K562 (cell line): ENCODE results near the gene MBLAC2. TPM values are rescaled to one million over a fixed set of nuclear protein-coding genes. Genes with fewer than 3 reads are reported as not detected.

Source experiments
- AFF4 ChIP-seq: sonication (generic); formaldehyde crosslinking; IDR thresholded peaks from 2 replicates; pipeline ENCODE4 v1.8.0; 2023; ENCODE audit warnings: mild to moderate bottlenecking, missing genetic modification reagents
- ASH1L ChIP-seq: fragments of 450-650 bp; IDR thresholded peaks from 2 replicates; pipeline ENCODE4 v1.6.1; 2018; ENCODE audit warnings: borderline replicate concordance, mild to moderate bottlenecking, low read depth; ENCODE audit not compliant: partially characterized antibody
- CHCHD3 ChIP-seq: fragments of 250-450 bp; sonication (Bioruptor Pico); IDR thresholded peaks from 2 replicates; pipeline ENCODE4 v2.1.2; 2022; ENCODE audit warnings: mild to moderate bottlenecking
- HCFC1 ChIP-seq: IDR thresholded peaks from 2 replicates; pipeline ENCODE4 v1.6.1; 2012; ENCODE audit warnings: low read depth, low read length, improper control_type of control experiment
- HES1 ChIP-seq: fragments of 450-650 bp; IDR thresholded peaks from 2 replicates; pipeline ENCODE4 v1.6.1; 2016; ENCODE audit warnings: low read depth, mild to moderate bottlenecking, moderate library complexity
- HMBOX1 ChIP-seq: sonication (generic); IDR thresholded peaks from 2 replicates; pipeline ENCODE4 v1.6.1; 2016
- PYGO2 ChIP-seq: fragments of 450-650 bp; IDR thresholded peaks from 2 replicates; pipeline ENCODE4 v1.6.1; 2016; ENCODE audit warnings: mild to moderate bottlenecking, missing genetic modification characterization, moderate library complexity, missing compliant biosample characterization
- SMC3 ChIP-seq: conservative IDR thresholded peaks from 2 replicates; pipeline ENCODE4 v1.6.1; 2011; ENCODE audit warnings: low read depth, low read length, improper control_type of control experiment; ENCODE audit not compliant: insufficient read depth
- THRAP3 ChIP-seq: fragments of 450-650 bp; IDR thresholded peaks from 2 replicates; pipeline ENCODE4 v1.6.1; 2016; ENCODE audit warnings: mild to moderate bottlenecking, inconsistent platforms, borderline replicate concordance
- WHSC1 ChIP-seq: IDR thresholded peaks from one replicate; pipeline ENCODE4 v1.6.1; 2012; ENCODE audit warnings: low read length, control low read depth, inconsistent platforms
- ZBTB8A ChIP-seq: fragments of 450-650 bp; IDR thresholded peaks from 2 replicates; pipeline ENCODE4 v1.6.1; 2018; ENCODE audit warnings: mild to moderate bottlenecking, moderate library complexity; ENCODE audit not compliant: partially characterized antibody
- ZC3H11A ChIP-seq: IDR thresholded peaks from 2 replicates; pipeline ENCODE4 v1.6.1; 2012; ENCODE audit warnings: low read depth, low read length, improper control_type of control experiment
- ZC3H8 ChIP-seq: fragments of 450-650 bp; IDR thresholded peaks from 2 replicates; pipeline ENCODE4 v1.6.1; 2017
- ZNF184 ChIP-seq: sonication (generic); formaldehyde crosslinking; IDR thresholded peaks from 2 replicates; pipeline ENCODE4 v1.5.0; 2020; ENCODE audit warnings: missing genetic modification reagents
- ZNF316 ChIP-seq: fragments of 450-650 bp; IDR thresholded peaks from 2 replicates; pipeline ENCODE4 v1.6.1; 2016
- ZNF518B ChIP-seq: fragments of 250-450 bp; sonication (Bioruptor Pico); IDR thresholded peaks from 2 replicates; pipeline ENCODE4 v1.5.0; 2021; ENCODE audit warnings: mild to moderate bottlenecking, moderate library complexity
- polyA plus RNA-seq, 8 experiments: library from polyadenylated mRNA; depleted of rRNA in 4 of 8; stranded (reverse) in 5 of 8; unstranded in 3 of 8; fragments of >200 nt; fragmentation: Nextera tagmentation in 2 of 8; fragmentation: Illumina TruSeq in 1 of 8; extraction: Ambion mirVana in 2 of 8; extraction: Trizol in 1 of 8; gene quantifications; 2 replicates each; pipeline versions ENCODE4 v1.2.1 to v1.2.3, GENCODE V29; 2011 to 2014; ENCODE audit warnings: inconsistent platforms in 1 of 8, missing spikeins in 1 of 8
- total RNA-seq, 7 experiments: library from RNA; depleted of rRNA in 6 of 7; stranded (reverse); fragments of >200 nt in 6 of 7; fragmentation: Illumina TruSeq in 2 of 7; extraction: Trizol in 2 of 7; gene quantifications; 2 replicates each; pipeline versions ENCODE4 v1.2.1 to v1.2.3, GENCODE V29; 2011 to 2021; ENCODE audit warnings: low replicate concordance in 1 of 7

MBLAC2 gene
- total and polyA plus RNA-seq, 9 of the 15 experiments (the other 6 are each of a cell fraction or from before 2014, with no cell fraction given), result 2.4 to 13.1 (median 10.3) TPM

- TF ChIP-seq HES1, result no peak
- peak; percentile 41; the same call in 1 of the 2 replicates for TF ChIP-seq HCFC1
- TF ChIP-seq PYGO2 (tag), result no peak
- no peak for TF ChIP-seq SMC3
- no peak for TF ChIP-seq ZBTB8A
- TF ChIP-seq AFF4 (CRISPR knock-in tag), result peak; percentile 88
- peak; percentile 41; the same call in 1 of the 2 replicates for TF ChIP-seq CHCHD3 (CRISPR knock-in tag)
- TF ChIP-seq ZC3H11A, result no peak
- TF ChIP-seq HMBOX1, result 0 out of 2 replicates have a peak, but pooled peaks have one; percentile 6
- TF ChIP-seq ASH1L, result peak; percentile 77
- TF ChIP-seq ZNF316, result peak; percentile 45
- no peak for TF ChIP-seq ZNF184 (CRISPR knock-in tag)
- TF ChIP-seq ZNF518B (CRISPR knock-in tag), result no peak
- TF ChIP-seq WHSC1, result no peak
- TF ChIP-seq ZC3H8, result no peak
- peak; percentile 29; the same call in 1 of the 2 replicates for TF ChIP-seq THRAP3
These were observed 65.0 kb downstream of the MBLAC2 start, which contains the start of gene CETN3 (continued) for GRCh38 chr5:90409318-90410177.
